Uterus (tissue), 4 donors: ENCODE data around the gene GPBAR1. TPM values are rescaled to one million over a fixed set of nuclear protein-coding genes. Genes with fewer than 3 reads are reported as not detected.

Experiments
- DNase-seq, 2 donors: peaks; one replicate each; pipeline ENCODE4 v3.0.0-alpha.2; 2019 to 2020
- H3K27ac ChIP-seq, 2 donors: fragments of 200-600 bp; sonication (generic); 1 replicate in 1 of 2; 2 replicates in 1 of 2; pipeline ENCODE4 v1.5.1; 2016 to 2018
- H3K27me3 ChIP-seq, 2 donors: fragments of 200-600 bp; sonication (generic); one replicate each; pipeline ENCODE4 v1.5.1; 2018 to 2019; ENCODE audit warnings: control low read depth in 1 of 2
- H3K36me3 ChIP-seq, 2 donors: fragments of 200-600 bp; sonication (generic); one replicate each; pipeline ENCODE4 v1.5.1; 2019; ENCODE audit warnings: control low read depth in 1 of 2
- H3K4me1 ChIP-seq, 2 donors: fragments of 200-600 bp; sonication (generic); one replicate each; pipeline ENCODE4 v1.5.1; 2018 to 2019; ENCODE audit warnings: control low read depth in 1 of 2
- H3K4me3 ChIP-seq, 2 donors: fragments of 200-600 bp; sonication (generic); 1 replicate in 1 of 2; 2 replicates in 1 of 2; pipeline ENCODE4 v1.5.1; 2018 to 2019; ENCODE audit warnings: mild to moderate bottlenecking in 1 of 2
- H3K9me3 ChIP-seq, 2 donors: fragments of 200-600 bp; sonication (generic); one replicate each; pipeline ENCODE4 v1.5.1; 2019; ENCODE audit warnings: control low read depth in 1 of 2
- POLR2A ChIP-seq, 2 donors: fragments of 450-650 bp; IDR thresholded peaks; one replicate each; pipeline ENCODE4 v1.6.1; 2016; ENCODE audit warnings: antibody characterized with exemption in 2 of 2, mild to moderate bottlenecking in 1 of 2, moderate library complexity in 1 of 2
- intact Hi-C: fragments of 100-400 bp; cut with DNase I; formaldehyde crosslinking; loops from one replicate; pipeline ENCODE4 v1.15.1; 2023; ENCODE audit warnings: low total_unique reads
- total RNA-seq, 4 donors: library from RNA; depleted of rRNA in 3 of 4; stranded (reverse); fragments of >200 nt in 3 of 4; gene quantifications; one replicate each; pipeline versions ENCODE4 v1.1.0 to v1.2.4, GENCODE V29; 2014 to 2023
- TF ChIP-seq, protein P1 (sequence below), 4 experiments: fragments of 200-600 bp in 2 of 4; fragments of 450-650 bp in 2 of 4; sonication (generic) in 2 of 4; IDR thresholded peaks; one replicate each; pipeline ENCODE4 v1.5.1; 2016 to 2019; ENCODE audit warnings: antibody characterized with exemption in 4 of 4, mild to moderate bottlenecking in 2 of 4, moderate library complexity in 1 of 4
- donor health status: DM: yes; HTN: yes; CAD: no.

The GPBAR1 gene
- total RNA-seq, 4 donors from 2014 or later = 0.29 to 1.0 (median 0.91) TPM; not detected in 1

GRCh38 chr2:218266316-218266979, 5.6 kb downstream of the GPBAR1 start:
- Histone ChIP-seq H3K9me3 (no peaks in the 10 kb centered on the region), H3K4me3 (no peak overlapping the region), H3K36me3 (no peaks in the 10 kb centered on the region), H3K27me3 (no peaks in the 10 kb centered on the region), H3K27ac (no peak overlapping the region), H3K4me1 (peaks cover under 1 to 10% of the 10 kb centered on the region in 2 donors)
- DNase-seq = no peak
- intact Hi-C loops = loop anchor here (10.0 kb wide), 1 partner anchor 52 kb away; the partner anchor contains the start of gene ARPC2
- TF ChIP-seq, protein P1, sequence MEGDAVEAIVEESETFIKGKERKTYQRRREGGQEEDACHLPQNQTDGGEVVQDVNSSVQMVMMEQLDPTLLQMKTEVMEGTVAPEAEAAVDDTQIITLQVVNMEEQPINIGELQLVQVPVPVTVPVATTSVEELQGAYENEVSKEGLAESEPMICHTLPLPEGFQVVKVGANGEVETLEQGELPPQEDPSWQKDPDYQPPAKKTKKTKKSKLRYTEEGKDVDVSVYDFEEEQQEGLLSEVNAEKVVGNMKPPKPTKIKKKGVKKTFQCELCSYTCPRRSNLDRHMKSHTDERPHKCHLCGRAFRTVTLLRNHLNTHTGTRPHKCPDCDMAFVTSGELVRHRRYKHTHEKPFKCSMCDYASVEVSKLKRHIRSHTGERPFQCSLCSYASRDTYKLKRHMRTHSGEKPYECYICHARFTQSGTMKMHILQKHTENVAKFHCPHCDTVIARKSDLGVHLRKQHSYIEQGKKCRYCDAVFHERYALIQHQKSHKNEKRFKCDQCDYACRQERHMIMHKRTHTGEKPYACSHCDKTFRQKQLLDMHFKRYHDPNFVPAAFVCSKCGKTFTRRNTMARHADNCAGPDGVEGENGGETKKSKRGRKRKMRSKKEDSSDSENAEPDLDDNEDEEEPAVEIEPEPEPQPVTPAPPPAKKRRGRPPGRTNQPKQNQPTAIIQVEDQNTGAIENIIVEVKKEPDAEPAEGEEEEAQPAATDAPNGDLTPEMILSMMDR (IDR thresholded peaks at IDR 0.05) = no peak
- TF ChIP-seq POLR2A (IDR thresholded peaks at IDR 0.05) = no peak

- Histone ChIP-seq H3K36me3 (no peaks in the 10 kb centered on the region), H3K9me3 (no peaks in the 10 kb centered on the region), H3K4me3 (no peak overlapping the region), H3K27ac (no peak overlapping the region), H3K4me1 (peaks cover 9 to 18% of the 10 kb centered on the region in 2 donors), H3K27me3 (no peaks in the 10 kb centered on the region)
- no peak for DNase-seq
- intact Hi-C loops = loop anchor here (10.0 kb wide), 1 partner anchor 52 kb away; the partner anchor contains the start of gene ARPC2
- TF ChIP-seq, protein P1 (IDR thresholded peaks at IDR 0.05) = no peak
- no peak for TF ChIP-seq POLR2A (IDR thresholded peaks at IDR 0.05)
Measured at GRCh38 chr2:218267259-218267658, 6.4 kb downstream of the GPBAR1 start.

DNA sequence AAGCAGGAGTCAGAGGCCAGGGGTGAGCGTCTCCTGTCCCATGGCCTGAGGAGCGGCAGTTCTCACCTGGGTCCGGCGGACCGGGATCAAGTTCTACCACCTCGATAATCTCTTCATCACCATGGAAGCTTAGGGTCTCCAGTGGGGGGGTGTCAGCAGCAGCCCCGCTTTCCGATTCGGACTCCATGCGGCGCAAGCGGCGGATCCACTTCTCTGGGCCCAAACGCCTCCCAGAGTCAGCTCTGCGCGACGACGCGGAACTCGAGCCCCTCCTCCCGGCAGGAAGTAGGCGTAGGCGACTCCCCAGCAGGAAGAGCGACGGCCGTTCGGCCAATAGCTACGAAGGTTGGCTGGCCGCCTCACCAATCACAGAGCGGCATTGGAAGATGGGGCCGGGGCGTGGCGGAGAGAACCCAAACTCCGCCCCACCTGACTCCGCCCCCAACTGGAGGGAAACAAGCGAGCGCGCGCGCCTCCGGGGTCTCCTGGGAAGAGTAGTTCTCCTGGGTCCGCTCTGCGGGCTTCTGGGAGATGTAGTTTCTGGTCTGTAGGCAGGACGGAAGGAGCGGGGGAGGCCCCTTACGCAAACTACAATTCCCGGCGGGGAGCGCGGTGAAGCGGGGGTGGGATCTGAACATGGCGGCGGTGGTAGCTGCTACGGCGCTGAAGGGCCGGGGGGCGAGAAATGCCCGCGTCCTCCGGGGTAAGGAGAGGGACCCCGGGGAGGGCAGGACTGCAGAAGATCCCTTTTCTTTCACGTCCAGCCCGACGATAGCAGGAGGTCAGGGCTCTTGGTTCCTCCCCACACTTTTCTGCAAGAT, 9.3 kb downstream of the GPBAR1 start, which contains the start of the genes AAMP and PNKD:
Gene AAMP (minus strand): TSS at position 238 of the 821 bp plus-strand sequence. CDS start 51 bp downstream, at position 187.
Gene PNKD (plus strand): TSS at position 620 of the 821 bp plus-strand sequence. CDS start 17 bp downstream, at position 637.
- DNase-seq = peak; percentile 100
- Histone ChIP-seq H3K36me3 (no peaks in the 10 kb centered on the region), H3K4me1 (peaks cover 11 to 22% of the 10 kb centered on the region in 2 donors), H3K27ac (peak within 1 kb of the TSS; percentile 86), H3K9me3 (no peaks in the 10 kb centered on the region), H3K27me3 (no peaks in the 10 kb centered on the region), H3K4me3 (peak within 1 kb of the TSS; percentile 82 to 85)
- peak; percentile 83 for TF ChIP-seq POLR2A (IDR thresholded peaks at IDR 0.05)
- TF ChIP-seq, protein P1 (IDR thresholded peaks at IDR 0.05) = peak; percentile 20 to 37 (median 30)
- intact Hi-C loops = loop anchor here (10.0 kb wide), 1 partner anchor 55 kb away; the partner anchor contains the start of gene ARPC2

DNA sequence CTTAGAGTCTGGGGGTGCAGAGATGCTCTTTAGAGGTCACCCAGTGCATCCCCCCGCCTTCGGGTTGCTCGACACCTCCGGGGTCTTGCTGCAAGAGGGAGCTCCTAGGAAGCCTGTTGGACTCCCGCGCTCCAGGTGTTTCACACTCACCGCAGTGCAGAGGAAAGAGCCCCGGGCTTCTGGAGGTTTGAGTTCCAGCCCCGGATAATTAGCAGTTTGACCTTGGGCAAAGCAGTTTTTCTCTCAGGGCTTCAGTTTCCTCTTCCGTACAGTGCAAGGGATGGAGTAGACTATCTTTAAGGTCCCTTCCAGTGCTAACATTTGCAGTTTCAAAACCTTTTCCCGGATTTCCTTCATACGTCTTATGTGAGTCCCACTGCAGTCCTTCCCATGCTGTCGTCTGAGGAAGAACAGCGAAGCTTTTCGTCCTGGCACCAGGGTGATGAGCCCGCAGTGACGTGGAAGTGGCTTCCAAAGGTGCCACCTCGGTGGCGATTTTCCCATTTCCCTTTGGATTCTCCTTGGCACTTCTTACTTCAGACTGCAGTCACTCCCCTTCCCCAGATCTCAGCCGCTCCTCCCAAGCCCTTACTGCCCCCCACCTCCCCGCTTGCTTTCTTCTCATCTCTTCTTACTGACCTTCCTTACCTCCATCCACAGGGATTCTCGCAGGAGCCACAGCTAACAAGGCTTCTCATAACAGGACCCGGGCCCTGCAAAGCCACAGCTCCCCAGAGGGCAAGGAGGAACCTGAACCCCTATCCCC, 10.1 kb downstream of the GPBAR1 start:
- intact Hi-C loops = no loop called here
- no peaks in the 10 kb centered on the region for H3K36me3 ChIP-seq
- peaks cover 11 to 22% of the 10 kb centered on the region in 2 donors for H3K4me1 ChIP-seq
- peak overlapping the region; percentile 65 to 86 for H3K27ac ChIP-seq
- no peaks in the 10 kb centered on the region for H3K27me3 ChIP-seq
- no peaks in the 10 kb centered on the region for H3K9me3 ChIP-seq
- peak overlapping the region; percentile 82 to 85 for H3K4me3 ChIP-seq
- TF ChIP-seq, protein P1 (IDR thresholded peaks at IDR 0.05) = no peak
- no peak for TF ChIP-seq POLR2A (IDR thresholded peaks at IDR 0.05)
- no peak for DNase-seq
